ENCODE results near the gene GRIFIN.

Gene GRIFIN

GRCh38 chr7:2432910-2433712 is 43.1 kb downstream of the GRIFIN start:
- DNase-seq (ENCODE audit: low read depth): no peak

- peak; percentile 33 for DNase-seq (ENCODE audit: low read depth)
Observed at GRCh38 chr7:2431260-2431867, 44.8 kb downstream of the GRIFIN start.

DNA sequence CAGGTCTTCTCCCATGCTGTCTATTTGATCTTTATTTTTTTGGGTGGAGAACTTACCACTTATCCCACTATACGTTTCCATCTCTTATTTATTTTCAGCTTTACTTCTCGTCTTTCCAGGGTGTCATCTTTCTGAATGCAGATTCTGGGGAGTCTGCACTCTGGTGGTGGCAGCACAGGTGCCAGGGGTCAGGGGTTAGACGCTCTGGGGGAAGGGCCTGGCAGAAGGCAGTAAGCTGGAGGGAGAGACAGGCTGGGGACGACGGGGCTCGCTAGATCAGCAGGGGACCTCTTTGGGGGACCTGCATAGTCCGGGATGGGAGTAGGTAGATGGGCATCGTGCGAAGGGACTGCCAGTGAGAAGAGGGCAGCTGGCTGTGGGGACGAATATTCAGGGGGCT is 50.4 kb downstream of the GRIFIN start:
- DNase-seq (ENCODE audit: low read depth): no peak
